Measurements from ENCODE around the gene APCDD1L.

- TF ChIP-seq POLR2AphosphoS5 (IDR thresholded peaks at IDR 0.05; ENCODE audit: low read depth, low read length) (no peak), POLR2A (IDR thresholded peaks at IDR 0.05; ENCODE audit: low read depth, low read length) (no peak)
Observed at GRCh38 chr20:58551631-58552030, 36.4 kb upstream of the APCDD1L start.

Measured in GM12892 (cell line).